ENCODE measurements around the gene BAHCC1. TPM values are rescaled to one million over a fixed set of nuclear protein-coding genes. Genes with fewer than 3 reads are reported as not detected.

The BAHCC1 gene
- total RNA-seq, 1 experiment from 2014 or later, result 74.2 TPM

DNA sequence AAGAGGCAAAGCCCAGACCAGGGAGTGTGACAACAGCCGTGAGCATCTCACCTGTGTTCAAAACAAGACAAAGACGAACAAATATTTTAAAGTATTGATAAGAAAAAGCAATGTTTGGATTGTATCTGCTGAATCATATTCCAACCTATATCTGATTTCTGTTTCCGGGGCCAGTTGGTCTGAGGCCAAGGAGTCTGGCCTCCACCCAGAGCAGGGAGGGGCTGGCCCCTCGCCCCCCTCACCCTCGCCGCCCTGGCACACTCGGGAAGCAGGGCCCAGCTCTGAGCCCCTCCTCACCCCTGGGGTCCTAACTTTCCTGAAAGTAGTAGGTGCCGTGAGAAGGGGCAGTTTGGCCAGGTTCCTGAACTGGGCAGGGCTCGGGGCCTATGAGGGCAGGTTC is 69.3 kb downstream of the BAHCC1 start:
- no peak for DNase-seq (ENCODE audit: low spot score)
- H3K36me3 ChIP-seq (ENCODE audit: insufficient read depth, low read length, poor library complexity, severe bottlenecking), result peaks cover 20% of the 10 kb centered on the region
- intact Hi-C loops (cut with micrococcal nuclease; ENCODE audit: unreplicated experiment), result no loop called here
- H3K9me3 ChIP-seq (ENCODE audit: low read depth, low read length, poor library complexity, severe bottlenecking), result no peaks in the 10 kb centered on the region
- POLR2A ChIA-PET (ENCODE audit: low non-redundant PET), result no interaction called here
- CTCF ChIA-PET, result no interaction called here
- TSS peak; percentile 64 for BruUV-seq (replicated peaks)
- TF ChIP-seq, protein P1, sequence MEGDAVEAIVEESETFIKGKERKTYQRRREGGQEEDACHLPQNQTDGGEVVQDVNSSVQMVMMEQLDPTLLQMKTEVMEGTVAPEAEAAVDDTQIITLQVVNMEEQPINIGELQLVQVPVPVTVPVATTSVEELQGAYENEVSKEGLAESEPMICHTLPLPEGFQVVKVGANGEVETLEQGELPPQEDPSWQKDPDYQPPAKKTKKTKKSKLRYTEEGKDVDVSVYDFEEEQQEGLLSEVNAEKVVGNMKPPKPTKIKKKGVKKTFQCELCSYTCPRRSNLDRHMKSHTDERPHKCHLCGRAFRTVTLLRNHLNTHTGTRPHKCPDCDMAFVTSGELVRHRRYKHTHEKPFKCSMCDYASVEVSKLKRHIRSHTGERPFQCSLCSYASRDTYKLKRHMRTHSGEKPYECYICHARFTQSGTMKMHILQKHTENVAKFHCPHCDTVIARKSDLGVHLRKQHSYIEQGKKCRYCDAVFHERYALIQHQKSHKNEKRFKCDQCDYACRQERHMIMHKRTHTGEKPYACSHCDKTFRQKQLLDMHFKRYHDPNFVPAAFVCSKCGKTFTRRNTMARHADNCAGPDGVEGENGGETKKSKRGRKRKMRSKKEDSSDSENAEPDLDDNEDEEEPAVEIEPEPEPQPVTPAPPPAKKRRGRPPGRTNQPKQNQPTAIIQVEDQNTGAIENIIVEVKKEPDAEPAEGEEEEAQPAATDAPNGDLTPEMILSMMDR (conservative IDR thresholded peaks at IDR 0.05; ENCODE audit: low read depth, low read length), result no peak
- TF ChIP-seq EZH2 (IDR thresholded peaks at IDR 0.05; ENCODE audit: borderline replicate concordance, low read depth, low read length, poor library complexity, severe bottlenecking), result no peak
- no peak overlapping the region for H3K27ac ChIP-seq (ENCODE audit: low read depth, low read length, poor library complexity, severe bottlenecking)
- no peaks in the 10 kb centered on the region for H3K4me1 ChIP-seq (ENCODE audit: insufficient read depth, low read length, poor library complexity, severe bottlenecking)
- H3K27me3 ChIP-seq (replicated peaks; ENCODE audit: insufficient read depth, low read depth, low read length, poor library complexity), result no peaks in the 10 kb centered on the region
- no peak overlapping the region for H3K4me3 ChIP-seq (ENCODE audit: low read depth, low read length, poor library complexity, severe bottlenecking)

DNA sequence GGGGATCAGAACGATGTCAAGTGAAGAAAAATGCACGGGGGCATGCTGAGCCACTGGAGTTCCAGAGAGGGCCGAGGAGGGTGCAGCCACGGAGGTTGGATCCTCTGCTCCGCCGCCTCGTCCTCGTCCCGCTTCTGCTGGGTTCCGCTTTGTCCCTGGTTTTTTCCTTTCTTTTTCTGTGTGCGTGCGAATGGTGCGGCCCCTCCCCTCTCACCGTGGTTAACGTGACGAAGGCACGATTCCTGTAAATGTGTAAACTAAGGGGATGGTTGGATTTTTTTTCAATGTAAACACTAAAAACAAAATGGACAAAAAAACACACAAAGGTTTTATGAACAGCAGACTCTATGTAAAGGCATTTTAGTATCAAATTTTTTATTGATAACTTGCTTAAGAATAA is 70.7 kb downstream of the BAHCC1 start:
- BruUV-seq (replicated peaks), result TSS peak; percentile 40
- POLR2A ChIA-PET (ENCODE audit: low non-redundant PET), result no interaction called here
- no peak for DNase-seq (ENCODE audit: low spot score)
- Histone ChIP-seq H3K36me3 (ENCODE audit: insufficient read depth, low read length, poor library complexity, severe bottlenecking) (peaks cover 16% of the 10 kb centered on the region), H3K27me3 (replicated peaks; ENCODE audit: insufficient read depth, low read depth, low read length, poor library complexity) (no peaks in the 10 kb centered on the region), H3K27ac (ENCODE audit: low read depth, low read length, poor library complexity, severe bottlenecking) (no peak overlapping the region), H3K4me1 (ENCODE audit: insufficient read depth, low read length, poor library complexity, severe bottlenecking) (no peaks in the 10 kb centered on the region), H3K9me3 (ENCODE audit: low read depth, low read length, poor library complexity, severe bottlenecking) (no peaks in the 10 kb centered on the region), H3K4me3 (ENCODE audit: low read depth, low read length, poor library complexity, severe bottlenecking) (no peak overlapping the region)
- intact Hi-C loops (cut with micrococcal nuclease; ENCODE audit: unreplicated experiment), result no loop called here
- CTCF ChIA-PET, result no interaction called here
- TF ChIP-seq EZH2 (IDR thresholded peaks at IDR 0.05; ENCODE audit: borderline replicate concordance, low read depth, low read length, poor library complexity, severe bottlenecking), result no peak
- TF ChIP-seq, protein P1 (conservative IDR thresholded peaks at IDR 0.05; ENCODE audit: low read depth, low read length), result no peak

DNA sequence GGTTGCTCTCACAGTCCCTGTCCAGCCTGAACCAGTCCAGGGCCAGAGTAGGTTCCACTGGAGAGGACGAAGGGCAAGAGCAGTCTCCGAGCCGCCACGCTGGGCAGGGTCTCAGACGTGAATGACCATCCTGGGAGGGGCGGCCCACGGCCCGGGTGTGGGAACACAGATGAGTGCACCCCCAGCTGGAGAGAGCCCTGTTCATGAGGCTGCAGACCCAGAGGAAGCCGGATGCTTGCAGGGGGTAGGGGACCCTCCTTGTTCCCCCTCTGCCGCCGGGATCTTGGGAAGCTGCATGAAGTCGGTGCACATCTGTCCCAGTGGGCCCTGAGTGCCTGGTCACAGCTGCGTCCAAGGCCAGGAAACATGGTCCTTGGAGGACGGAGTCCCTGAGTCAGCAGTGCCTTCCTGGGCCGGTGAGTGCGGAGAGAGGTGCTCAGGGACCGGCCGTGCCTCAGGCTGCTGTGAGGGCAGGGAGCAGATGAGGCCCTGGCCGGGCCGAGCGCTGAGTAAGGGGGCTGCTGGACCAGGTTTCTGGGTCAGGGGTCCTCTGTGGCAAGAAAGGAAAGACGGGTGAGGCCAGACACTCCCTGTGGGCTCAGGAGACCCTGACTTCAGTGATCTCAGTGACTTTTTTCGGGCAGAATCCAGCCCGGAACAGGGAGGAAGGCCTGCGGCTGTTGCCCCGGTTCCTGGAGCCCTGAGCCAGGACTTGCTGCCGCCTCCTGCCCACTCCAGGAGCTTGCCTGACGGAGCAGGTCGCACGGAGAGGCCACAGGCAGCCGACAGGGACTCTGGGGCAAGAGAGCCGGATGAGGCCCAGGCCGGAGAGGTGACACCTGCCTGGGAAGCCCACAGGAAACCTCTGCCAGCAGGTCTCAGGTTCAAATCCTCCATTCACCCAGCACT is 71.6 kb downstream of the BAHCC1 start:
- TF ChIP-seq, protein P1 (conservative IDR thresholded peaks at IDR 0.05; ENCODE audit: low read depth, low read length), result no peak
- no peak for TF ChIP-seq EZH2 (IDR thresholded peaks at IDR 0.05; ENCODE audit: borderline replicate concordance, low read depth, low read length, poor library complexity, severe bottlenecking)
- no peak for DNase-seq (ENCODE audit: low spot score)
- no TSS peak for BruUV-seq (replicated peaks)
- Histone ChIP-seq H3K27ac (ENCODE audit: low read depth, low read length, poor library complexity, severe bottlenecking) (no peak overlapping the region), H3K36me3 (ENCODE audit: insufficient read depth, low read length, poor library complexity, severe bottlenecking) (peaks cover 14% of the 10 kb centered on the region), H3K27me3 (replicated peaks; ENCODE audit: insufficient read depth, low read depth, low read length, poor library complexity) (no peaks in the 10 kb centered on the region), H3K9me3 (ENCODE audit: low read depth, low read length, poor library complexity, severe bottlenecking) (no peaks in the 10 kb centered on the region), H3K4me1 (ENCODE audit: insufficient read depth, low read length, poor library complexity, severe bottlenecking) (peaks cover 6% of the 10 kb centered on the region), H3K4me3 (ENCODE audit: low read depth, low read length, poor library complexity, severe bottlenecking) (no peak overlapping the region)
- CTCF ChIA-PET, result no interaction called here
- POLR2A ChIA-PET (ENCODE audit: low non-redundant PET), result no interaction called here
- intact Hi-C loops (cut with micrococcal nuclease; ENCODE audit: unreplicated experiment), result no loop called here
